Activated gamma-delta T cell treated with anti-CD3 and anti-CD28 coated beads, Interleukin-2, amount 50 U/mL, for 16 hours (primary cell): ENCODE measurements around the gene OSCP1.

ENCODE experiments used
- DNase-seq: peaks from one replicate; pipeline ENCODE4 v3.0.0-alpha.2; 2020; ENCODE audit warnings: low read depth

OSCP1 gene

DNA sequence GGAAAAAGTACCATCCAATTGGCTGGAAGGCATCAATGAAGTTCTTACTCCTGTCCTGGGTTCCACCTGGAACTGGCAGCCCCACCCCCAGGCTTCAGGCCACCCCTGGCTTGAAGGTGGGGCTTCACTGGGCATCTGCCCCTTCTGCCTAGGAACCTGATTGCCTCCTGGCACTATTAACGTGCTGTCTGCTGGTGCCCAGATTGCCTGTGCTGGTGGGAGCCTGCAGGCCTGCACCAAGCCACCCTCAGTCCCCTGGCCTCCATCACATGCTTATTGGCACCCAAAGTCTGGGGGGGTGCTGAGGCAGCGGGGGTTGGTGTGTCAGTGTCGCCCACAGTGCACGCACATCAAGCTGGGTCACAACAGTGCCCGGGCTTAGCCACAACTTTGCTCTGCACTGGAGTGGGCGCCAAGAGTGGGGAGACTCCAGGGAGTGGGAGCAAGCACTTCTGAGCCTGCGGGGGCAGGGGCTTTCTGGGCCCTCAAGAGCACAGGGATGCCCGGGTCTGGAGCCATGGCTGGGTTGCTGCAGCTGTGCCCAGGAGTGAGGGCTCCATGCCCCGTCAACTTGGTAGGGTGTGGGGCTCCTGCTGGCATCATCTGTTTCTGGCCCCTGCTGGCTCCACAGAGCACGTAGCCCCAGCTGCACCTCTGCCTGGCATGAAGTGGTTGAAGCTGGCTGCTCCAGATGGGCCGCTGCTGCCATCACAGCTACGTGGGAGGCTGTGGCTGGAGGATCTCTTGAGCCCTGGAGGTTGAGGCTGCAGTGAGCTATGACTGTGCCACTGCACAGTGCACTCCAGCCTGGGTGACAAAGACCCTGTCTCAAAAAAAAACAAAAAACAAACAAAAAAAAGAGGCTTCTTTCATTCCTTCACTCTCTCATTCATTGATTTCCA is 48.4 kb downstream of the OSCP1 start:
- no peak for DNase-seq

DNA sequence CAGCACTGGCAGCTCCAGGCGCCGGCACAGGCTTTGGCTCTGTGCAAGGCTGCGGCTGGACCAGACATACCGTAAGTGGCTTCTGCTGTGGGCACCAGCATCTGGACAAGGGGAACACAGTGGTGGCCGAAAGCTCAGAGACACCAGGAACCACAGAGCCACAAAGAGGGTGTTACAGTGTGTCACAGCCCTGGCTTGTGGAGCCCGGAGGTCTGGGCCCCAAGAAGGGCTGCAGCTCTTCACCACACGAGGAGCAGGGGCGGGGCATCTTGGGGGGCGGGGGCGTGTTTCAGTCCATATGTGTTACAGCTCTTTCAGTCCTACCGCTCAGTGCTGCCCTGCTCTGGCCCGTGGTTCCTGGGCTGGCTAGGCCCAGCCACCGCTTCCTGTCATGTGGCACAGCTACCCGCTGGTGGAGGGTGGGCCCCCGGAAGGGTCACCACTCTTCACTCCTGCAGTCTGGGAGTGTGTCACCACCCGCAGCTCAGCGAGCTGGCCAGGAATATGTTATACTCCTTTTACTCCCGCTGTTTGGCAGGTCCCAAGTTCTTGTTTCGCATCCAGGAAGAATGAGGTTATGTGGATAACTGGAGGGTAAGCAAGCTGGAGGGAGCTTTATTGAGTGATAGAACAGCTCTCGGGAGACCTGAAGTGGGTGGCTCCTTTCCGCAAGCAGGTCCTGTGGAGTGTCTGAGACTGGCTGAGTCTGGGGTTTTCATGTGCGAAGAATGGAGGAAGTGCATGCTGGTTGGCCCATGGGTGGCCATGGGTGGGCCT is 49.2 kb downstream of the OSCP1 start:
- DNase-seq, result no peak

- DNase-seq, result no peak
These were observed 49.8 kb downstream of the OSCP1 start for GRCh38 chr1:36400514-36400824.

GRCh38 chr1:36398370-36398977 is 51.8 kb downstream of the OSCP1 start:
- DNase-seq, result no peak

GRCh38 chr1:36397378-36398230 is 52.6 kb downstream of the OSCP1 start, which contains the start of gene LSM10:
Gene LSM10, minus strand, starts transcription at chr1:36397908. Its CDS starts 3,779 bp downstream, at chr1:36394129.
- DNase-seq, result peak; percentile 75

GRCh38 chr1:36397083-36397377 is 53.2 kb downstream of the OSCP1 start:
- no peak for DNase-seq

DNA sequence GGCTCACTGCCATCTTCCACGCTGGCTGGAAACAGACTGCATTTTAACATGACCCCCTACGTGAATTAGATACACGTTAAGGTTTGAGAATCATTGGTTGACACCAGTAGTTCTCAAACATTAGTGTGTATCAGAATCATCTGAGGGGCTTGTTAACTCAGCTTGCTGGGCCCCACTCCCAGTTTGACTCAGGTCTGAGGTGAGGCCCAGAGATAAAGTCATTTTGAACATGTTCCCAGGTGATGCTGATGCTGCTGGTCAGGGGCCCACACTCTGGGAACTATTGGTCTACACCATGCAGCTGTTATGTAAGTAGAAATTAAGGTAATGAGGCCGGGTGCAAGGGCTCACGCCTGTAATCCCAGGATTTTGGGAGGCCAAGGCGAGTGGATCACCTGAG is 53.9 kb downstream of the OSCP1 start:
- no peak for DNase-seq

DNA sequence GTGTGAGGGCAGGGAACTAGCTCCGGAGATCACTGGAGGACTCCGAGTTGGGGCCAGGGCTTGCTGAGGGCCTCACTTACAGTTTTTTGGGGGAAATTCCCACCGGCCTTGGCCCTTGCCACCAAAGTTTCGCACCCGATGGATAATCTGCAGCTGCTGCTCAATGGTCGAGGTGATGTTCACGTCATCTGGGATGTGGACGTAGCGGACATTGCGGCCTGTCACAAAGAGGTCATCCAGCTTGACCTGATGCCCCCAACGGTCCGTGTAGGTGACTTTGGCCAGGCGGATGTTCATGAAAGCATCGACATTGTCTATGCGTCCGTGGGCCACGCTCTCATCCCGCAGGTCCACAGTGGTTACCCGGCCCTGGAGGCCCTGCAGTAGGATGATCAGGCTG is 56.6 kb downstream of the OSCP1 start:
- no peak for DNase-seq

DNA sequence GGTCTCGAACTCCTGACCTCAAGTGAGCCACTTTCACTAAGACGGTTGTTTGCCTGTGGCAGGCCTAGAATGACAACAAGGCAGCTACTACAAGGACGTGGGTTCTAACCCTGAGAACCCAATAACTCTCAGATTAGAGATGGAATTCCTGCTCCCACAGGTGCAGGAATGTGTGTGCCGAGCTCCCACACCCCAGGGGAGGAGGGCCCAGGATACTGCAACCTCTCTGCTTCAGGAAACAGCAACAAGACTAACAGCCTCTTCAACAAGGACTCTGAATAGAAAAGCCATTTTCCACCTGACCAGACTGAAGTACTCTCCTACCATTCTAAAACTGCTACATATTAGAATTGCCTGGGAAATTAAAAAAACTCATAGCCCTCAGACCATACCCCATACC is 57.4 kb downstream of the OSCP1 start:
- no peak for DNase-seq

GRCh38 chr1:36391271-36391670 is 59.0 kb downstream of the OSCP1 start:
- DNase-seq, result no peak

GRCh38 chr1:36390411-36390810 is 59.8 kb downstream of the OSCP1 start:
- DNase-seq, result no peak

GRCh38 chr1:36389999-36390398 is 60.3 kb downstream of the OSCP1 start:
- no peak for DNase-seq

GRCh38 chr1:36389261-36389660 is 61.0 kb downstream of the OSCP1 start:
- no peak for DNase-seq

DNA sequence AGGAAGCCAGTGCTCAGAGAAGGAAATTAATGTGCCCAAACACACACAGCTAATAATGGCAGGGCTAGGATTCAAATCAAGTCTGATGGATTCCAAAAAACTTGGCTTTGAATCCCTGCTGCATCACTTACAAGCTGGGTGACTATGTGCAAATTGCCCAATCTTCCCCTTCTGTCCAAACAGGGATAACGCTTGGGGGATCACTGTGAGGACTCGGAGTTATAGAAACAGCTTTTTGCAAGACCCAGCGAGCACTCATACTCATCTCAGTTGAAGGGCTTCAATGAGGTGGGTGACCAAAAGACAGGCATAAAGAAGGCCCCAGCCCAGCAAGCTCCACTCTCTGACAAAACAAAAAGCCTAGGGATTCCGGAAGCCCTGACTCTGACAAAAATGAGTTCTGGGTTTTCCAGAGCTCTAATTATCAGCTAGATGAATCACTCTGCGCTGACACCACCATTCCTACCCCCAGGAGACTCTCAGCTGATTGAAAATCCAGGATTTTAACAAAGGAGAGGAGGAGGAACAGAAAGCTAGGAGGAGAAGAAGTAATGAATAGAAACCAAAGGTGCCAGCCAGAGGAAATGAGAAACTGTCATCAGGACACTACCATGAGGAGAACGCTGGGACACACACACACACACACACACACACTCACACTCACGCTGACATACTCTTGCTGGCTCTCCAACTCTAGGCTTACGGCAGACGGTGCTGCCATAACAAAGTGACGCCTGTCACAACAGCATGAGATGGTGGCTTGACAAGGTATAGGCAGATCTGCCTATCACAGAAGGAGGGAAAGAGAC is 62.9 kb downstream of the OSCP1 start:
- no peak for DNase-seq

DNA sequence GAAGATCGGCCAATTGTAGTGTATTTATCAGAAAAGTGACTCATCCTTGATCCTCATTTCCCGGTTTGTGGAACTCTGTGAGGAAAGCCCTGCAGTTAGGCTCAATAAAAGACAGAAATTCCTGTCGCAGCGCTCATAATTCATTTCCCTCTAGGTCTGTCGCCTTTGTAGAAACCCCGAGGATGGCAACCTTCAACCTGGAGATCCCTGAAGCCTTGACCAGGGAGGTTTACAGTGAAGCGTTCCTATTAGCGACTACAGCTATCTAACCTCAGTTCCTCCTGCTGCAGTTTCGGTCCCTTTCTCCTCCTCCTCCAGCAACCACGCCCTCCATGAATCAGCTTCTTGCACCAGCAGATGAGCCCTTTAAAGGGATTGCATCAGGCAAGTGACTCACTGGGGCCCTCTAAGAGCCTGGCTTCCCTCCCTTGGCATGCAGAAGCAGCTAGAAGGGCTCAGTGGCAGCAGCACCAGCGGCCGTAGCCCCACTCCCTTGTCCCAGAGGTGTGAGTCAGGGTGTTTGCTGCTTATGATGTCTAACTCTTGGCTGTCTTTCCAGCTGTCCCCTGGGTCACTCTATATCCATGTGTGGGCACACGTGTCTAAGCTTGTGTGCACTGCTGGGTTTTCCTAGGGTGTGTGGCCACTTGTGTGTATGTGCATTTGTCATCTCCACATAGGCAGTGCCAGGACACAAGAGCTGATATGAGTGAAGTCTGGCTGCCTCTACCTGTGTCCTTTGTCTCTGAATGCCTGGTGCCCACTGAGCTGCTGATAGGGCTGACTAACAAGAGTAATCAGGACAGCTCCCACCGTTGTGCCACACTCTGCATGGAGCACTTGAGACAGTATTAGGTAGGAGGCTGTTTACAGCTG is 63.7 kb downstream of the OSCP1 start:
- peak; percentile 89 for DNase-seq

GRCh38 chr1:36385410-36386264 is 64.6 kb downstream of the OSCP1 start, which contains the start of gene STK40:
Gene STK40, minus strand, starts transcription at chr1:36385924. Its CDS starts 24,592 bp downstream, at chr1:36361332.
- peak; percentile 98 for DNase-seq

DNA sequence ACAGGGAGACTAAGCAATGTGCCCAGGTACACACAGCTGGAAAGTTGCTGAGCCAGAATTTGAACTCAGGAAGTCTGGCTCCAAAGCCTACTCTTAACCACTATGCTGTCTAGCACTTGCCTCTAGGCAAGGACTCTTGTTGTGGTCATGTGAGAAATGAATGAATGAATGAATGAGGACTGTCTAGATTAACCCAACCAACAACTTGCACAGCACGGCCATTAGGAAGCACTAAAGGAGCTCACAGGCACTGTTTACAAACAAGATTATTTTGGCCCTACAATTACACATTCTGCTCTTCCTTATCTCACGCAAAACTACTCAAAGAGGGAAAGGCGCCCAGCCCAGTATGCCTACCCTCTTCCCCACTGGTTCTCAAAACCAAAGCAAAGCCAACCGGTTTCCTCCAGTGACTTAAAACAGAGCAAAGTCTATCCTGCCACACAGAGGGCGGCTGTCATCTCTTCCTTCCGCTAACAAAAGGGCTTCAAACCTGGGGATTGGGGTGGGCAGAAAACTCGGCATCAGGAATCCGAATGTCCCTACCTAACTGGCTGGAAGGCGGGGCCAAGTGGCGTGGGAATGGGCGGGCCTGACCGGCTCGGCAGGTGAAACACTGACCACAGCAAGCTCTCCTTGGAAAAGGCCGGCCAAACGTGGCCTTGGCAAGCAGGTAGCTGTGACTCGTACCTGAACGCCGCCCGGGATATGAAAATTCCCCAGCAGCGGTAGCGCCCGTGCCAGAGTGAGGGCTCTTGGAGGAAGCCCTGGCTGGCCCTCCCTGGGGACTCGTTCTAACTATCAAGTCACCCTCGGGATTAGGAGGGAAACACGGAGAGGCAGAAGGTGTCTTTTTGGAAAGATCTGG is 65.5 kb downstream of the OSCP1 start:
- DNase-seq, result peak; percentile 17

DNA sequence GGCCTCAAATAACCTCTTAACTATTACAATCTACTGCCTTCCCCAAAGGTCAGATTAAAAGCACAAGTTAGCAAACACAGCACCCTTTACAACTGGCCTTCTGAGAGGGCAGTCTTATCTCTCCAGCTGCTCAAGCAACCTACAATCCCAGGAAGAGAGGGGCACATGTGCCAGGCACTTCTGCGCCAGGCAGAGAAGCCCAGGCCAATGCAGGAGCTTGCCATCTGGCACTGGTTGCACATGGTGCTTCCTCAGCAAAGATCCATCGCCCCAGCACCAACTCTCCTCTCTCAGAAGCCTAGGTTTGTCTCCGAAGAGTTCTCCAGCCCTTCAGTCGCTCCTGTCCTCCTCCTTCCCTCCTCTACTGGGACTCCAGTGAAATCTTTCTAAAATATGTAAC is 67.0 kb downstream of the OSCP1 start:
- no peak for DNase-seq
